Upper lobe of left lung (tissue), 4 donors: ENCODE data around the gene TBXAS1.

Experiments used
- CTCF ChIP-seq, 6 experiments: fragments of 450-650 bp in 4 of 6; fragments of 200-600 bp in 2 of 6; sonication (generic) in 2 of 6; IDR thresholded peaks; one replicate each; pipeline ENCODE4 v1.5.1; 2016 to 2019; ENCODE audit warnings: antibody characterized with exemption in 6 of 6
- POLR2A ChIP-seq, 4 donors: fragments of 450-650 bp; IDR thresholded peaks; one replicate each; pipeline ENCODE4 v1.5.1; 2016 to 2017; ENCODE audit warnings: antibody characterized with exemption in 4 of 4, mild to moderate bottlenecking in 2 of 4

- TF ChIP-seq POLR2A (IDR thresholded peaks at IDR 0.05) (no peak), CTCF (IDR thresholded peaks at IDR 0.05) (no peak)
Measured at GRCh38 chr7:140045697-140046096, 216.6 kb downstream of the TBXAS1 start.
